ENCODE measurements around the gene PRAC2. TPM values are rescaled to one million over a fixed set of nuclear protein-coding genes. Genes with fewer than 3 reads are reported as not detected.

Gene PRAC2
- total RNA-seq, 1 experiment from 2014 or later, result not detected

GRCh38 chr17:48731355-48731754 lies 8.4 kb downstream of the PRAC2 start:
- BruUV-seq (replicated peaks), result no TSS peak
- no peak overlapping the region for H3K27ac Mint-ChIP-seq (ENCODE audit: low read depth, unreplicated experiment)
- no peaks in the 10 kb centered on the region for H3K9me3 Mint-ChIP-seq (ENCODE audit: unreplicated experiment)
- H3K36me3 Mint-ChIP-seq (ENCODE audit: insufficient read depth, unreplicated experiment), result no peaks in the 10 kb centered on the region
- no peak overlapping the region for H3K4me3 Mint-ChIP-seq (ENCODE audit: unreplicated experiment)
- peaks cover 100% of the 10 kb centered on the region for H3K27me3 Mint-ChIP-seq (ENCODE audit: insufficient read depth, unreplicated experiment)
- intact Hi-C loops (cut with micrococcal nuclease), result no loop called here
- H3K4me1 Mint-ChIP-seq (ENCODE audit: insufficient read depth, unreplicated experiment), result peaks cover 6% of the 10 kb centered on the region
- DNase-seq (ENCODE audit: unreplicated experiment), result no peak
- no peak for TF ChIP-seq CTCF (IDR thresholded peaks at IDR 0.05; ENCODE audit: unreplicated experiment)
- ChIA-PET CTCF (interaction anchor here (1.1 to 1.2 kb wide), 5 partner anchors 18 to 153 kb away, joined by 3 to 9 read pairs (median 4); no protein-coding TSS in a partner anchor), POLR2A (no interaction called here)

GRCh38 chr17:48732688-48733629 lies 10.0 kb downstream of the PRAC2 start:
- TF ChIP-seq CTCF (IDR thresholded peaks at IDR 0.05; ENCODE audit: unreplicated experiment), result no peak

GRCh38 chr17:48733632-48734328 lies 10.8 kb downstream of the PRAC2 start:
- Mint-ChIP-seq H3K4me1 (ENCODE audit: insufficient read depth, unreplicated experiment) (peaks cover 3% of the 10 kb centered on the region), H3K27ac (ENCODE audit: low read depth, unreplicated experiment) (no peak overlapping the region), H3K4me3 (ENCODE audit: unreplicated experiment) (no peak overlapping the region), H3K9me3 (ENCODE audit: unreplicated experiment) (no peaks in the 10 kb centered on the region), H3K36me3 (ENCODE audit: insufficient read depth, unreplicated experiment) (no peaks in the 10 kb centered on the region), H3K27me3 (ENCODE audit: insufficient read depth, unreplicated experiment) (peaks cover 100% of the 10 kb centered on the region)
- ChIA-PET POLR2A (no interaction called here), CTCF (interaction anchor here (0.5 to 1.2 kb wide), 7 partner anchors 9 to 398 kb away, joined by 3 to 9 read pairs (median 4); no protein-coding TSS in a partner anchor)
- no TSS peak for BruUV-seq (replicated peaks)
- no peak for TF ChIP-seq CTCF (IDR thresholded peaks at IDR 0.05; ENCODE audit: unreplicated experiment)
- DNase-seq (ENCODE audit: unreplicated experiment), result no peak
- intact Hi-C loops (cut with micrococcal nuclease), result no loop called here

More at GRCh38 chr17:48732688-48733629, 10.0 kb downstream of the PRAC2 start:
- H3K36me3 Mint-ChIP-seq (ENCODE audit: insufficient read depth, unreplicated experiment), result no peaks in the 10 kb centered on the region
- no peak for DNase-seq (ENCODE audit: unreplicated experiment)
- H3K27me3 Mint-ChIP-seq (ENCODE audit: insufficient read depth, unreplicated experiment), result peaks cover 100% of the 10 kb centered on the region
- no TSS peak for BruUV-seq (replicated peaks)
- H3K4me3 Mint-ChIP-seq (ENCODE audit: unreplicated experiment), result no peak overlapping the region
- ChIA-PET POLR2A (interaction anchor here (0.7 kb wide), 1 partner anchor 1935 kb away, joined by 3 read pairs; no protein-coding TSS in a partner anchor), CTCF (interaction anchor here (0.6 to 1.4 kb wide), 6 partner anchors 8 to 843 kb away, joined by 3 to 10 read pairs (median 4); partner anchors contain the start of gene PRAC2)
- H3K4me1 Mint-ChIP-seq (ENCODE audit: insufficient read depth, unreplicated experiment), result peaks cover 6% of the 10 kb centered on the region
- no peak overlapping the region for H3K27ac Mint-ChIP-seq (ENCODE audit: low read depth, unreplicated experiment)
- no peaks in the 10 kb centered on the region for H3K9me3 Mint-ChIP-seq (ENCODE audit: unreplicated experiment)
- intact Hi-C loops (cut with micrococcal nuclease), result no loop called here
